HG03439 (cell line): ENCODE results near the gene TRABD.
A peak's percentile ranks its signal among the peaks of the same experiment; 100 is the strongest.
"Not testable (repeated sequence)": the region's sequence is repeated elsewhere in the genome, so short reads cannot be mapped to it uniquely, and the experiment has no call there.

Experiments used
- ATAC-seq: cut with Tn5 transposase; IDR thresholded peaks from one replicate; pipeline ENCODE4 v1.9.1; 2021; ENCODE audit warnings: mild to moderate bottlenecking, moderate library complexity; ENCODE audit not compliant: unreplicated experiment

Gene TRABD, protein sequence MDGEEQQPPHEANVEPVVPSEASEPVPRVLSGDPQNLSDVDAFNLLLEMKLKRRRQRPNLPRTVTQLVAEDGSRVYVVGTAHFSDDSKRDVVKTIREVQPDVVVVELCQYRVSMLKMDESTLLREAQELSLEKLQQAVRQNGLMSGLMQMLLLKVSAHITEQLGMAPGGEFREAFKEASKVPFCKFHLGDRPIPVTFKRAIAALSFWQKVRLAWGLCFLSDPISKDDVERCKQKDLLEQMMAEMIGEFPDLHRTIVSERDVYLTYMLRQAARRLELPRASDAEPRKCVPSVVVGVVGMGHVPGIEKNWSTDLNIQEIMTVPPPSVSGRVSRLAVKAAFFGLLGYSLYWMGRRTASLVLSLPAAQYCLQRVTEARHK

GRCh38 chr22:50185375-50186087 is at the start of gene TRABD:
Gene TRABD, plus strand, starts transcription at chr22:50185913. Its CDS starts 7,148 bp downstream, at chr22:50193061.
- ATAC-seq: peak; percentile 28

GRCh38 chr22:50136581-50137015 is 49.1 kb upstream of the TRABD start:
- no peak for ATAC-seq

GRCh38 chr22:50137277-50137676 is 48.4 kb upstream of the TRABD start:
- not testable (repeated sequence) for ATAC-seq

DNA sequence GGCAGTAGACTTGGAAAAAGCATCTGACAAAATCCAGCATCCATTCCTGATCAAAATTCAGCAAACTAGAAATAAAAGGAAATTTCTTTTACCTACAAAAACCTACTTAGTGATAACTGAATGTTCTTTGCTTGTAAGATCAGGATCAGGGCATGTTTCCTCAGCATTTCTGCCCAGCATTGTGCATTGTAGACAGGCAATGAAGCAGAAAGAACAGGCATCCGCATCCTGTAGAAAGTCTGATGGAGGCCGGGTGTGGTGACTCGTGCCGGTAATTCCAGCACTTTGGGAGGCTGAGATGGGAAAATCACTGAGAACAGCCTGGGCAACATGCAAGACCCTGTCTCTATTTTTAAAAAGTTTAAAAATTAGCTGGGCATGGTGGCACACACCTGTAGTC is 47.7 kb upstream of the TRABD start:
- ATAC-seq: no peak

DNA sequence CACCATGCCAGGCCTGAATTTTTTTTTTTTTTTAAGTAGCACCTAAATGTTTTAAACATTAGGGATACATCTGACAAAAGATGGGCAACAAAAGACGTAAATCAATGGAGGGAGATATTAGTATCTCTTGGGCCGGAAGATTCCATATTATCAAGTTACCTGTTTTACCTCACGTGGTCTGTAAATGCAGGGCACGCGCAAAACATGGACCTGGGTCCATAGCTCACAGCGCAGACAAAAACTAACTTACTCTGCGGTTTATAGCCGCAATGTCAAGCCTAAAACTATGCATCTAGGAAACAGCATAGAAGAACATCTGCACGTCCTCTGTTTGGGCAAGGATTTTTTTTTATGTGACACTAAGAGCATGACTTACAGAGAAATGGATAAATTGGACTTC is 46.7 kb upstream of the TRABD start:
- ATAC-seq: no peak

- no peak for ATAC-seq
Measured at GRCh38 chr22:50139843-50140415, 45.8 kb upstream of the TRABD start.

- ATAC-seq: no peak
Measured at GRCh38 chr22:50140615-50141014, 45.1 kb upstream of the TRABD start.

- ATAC-seq: no peak
Measured at GRCh38 chr22:50141462-50141861, 44.3 kb upstream of the TRABD start.

DNA sequence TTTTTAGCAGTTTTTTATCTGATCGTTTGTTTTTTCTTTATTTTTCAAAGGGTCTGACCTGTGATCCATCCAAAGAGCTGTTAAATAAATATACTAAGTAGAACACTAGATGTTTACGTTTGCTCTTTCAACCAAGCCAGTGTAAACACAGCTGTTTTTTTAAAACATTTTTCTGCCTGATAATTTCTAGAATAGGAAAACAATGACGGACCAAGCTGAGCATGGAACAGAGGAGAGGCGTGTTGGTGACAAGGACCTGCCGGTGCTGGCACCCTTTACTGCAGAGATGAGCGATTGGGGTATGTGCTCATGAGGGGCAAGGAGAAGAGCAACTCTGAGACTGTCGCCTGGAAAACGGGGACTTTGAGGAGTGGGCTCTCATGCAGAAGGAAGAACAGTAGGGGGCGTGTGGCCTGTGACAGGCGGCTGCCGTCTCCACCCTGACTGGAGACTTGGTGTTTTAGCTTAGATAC is 43.8 kb upstream of the TRABD start:
- no peak for ATAC-seq

- ATAC-seq: no peak
Measured at GRCh38 chr22:50143096-50143495, 42.6 kb upstream of the TRABD start.

- ATAC-seq: no peak
Measured at GRCh38 chr22:50144005-50144614, 41.6 kb upstream of the TRABD start.

DNA sequence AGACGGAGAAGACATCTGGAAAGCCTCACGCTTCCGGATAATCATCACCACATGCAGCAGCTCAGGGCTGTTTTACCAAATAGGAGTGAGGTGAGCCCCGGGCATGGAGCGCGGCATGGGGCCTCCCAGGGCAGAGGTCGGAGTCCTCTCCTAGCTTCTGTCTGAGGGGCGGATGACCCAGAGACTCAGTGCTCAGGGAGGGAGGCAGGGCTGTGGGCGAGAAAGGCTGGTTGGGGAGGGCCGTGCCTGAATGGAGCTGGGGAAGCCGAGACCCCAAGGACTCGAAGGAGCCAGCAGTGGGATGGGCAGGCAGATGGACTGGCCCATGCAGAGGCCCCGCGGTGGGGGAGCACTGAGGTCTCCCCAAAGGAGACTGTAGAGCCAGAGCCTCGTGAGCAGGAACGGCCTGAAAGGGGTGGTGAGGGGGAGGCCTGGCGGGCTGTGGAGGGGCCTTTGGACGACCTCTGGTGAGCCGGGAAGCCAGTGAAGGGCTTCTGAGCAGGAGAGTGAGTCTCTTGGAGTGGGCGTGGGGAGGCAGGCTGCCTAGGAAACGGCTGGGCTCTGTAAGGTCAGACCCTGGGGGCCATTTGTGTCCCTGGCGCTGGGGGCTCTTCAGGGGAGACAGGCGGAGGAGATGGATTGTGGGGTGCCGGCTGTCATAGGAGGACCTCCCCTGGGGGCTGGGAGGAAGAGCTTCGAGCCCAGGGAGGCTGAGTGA is 39.8 kb upstream of the TRABD start:
- ATAC-seq: no peak

- ATAC-seq: no peak
Measured at GRCh38 chr22:50146439-50147238, 39.1 kb upstream of the TRABD start.

- not testable (repeated sequence) for ATAC-seq
Measured at GRCh38 chr22:50147258-50148165, 38.2 kb upstream of the TRABD start.

- no peak for ATAC-seq
Measured at GRCh38 chr22:50148166-50148500, 37.6 kb upstream of the TRABD start.

- no peak for ATAC-seq
Measured at GRCh38 chr22:50148991-50149721, 36.6 kb upstream of the TRABD start.

DNA sequence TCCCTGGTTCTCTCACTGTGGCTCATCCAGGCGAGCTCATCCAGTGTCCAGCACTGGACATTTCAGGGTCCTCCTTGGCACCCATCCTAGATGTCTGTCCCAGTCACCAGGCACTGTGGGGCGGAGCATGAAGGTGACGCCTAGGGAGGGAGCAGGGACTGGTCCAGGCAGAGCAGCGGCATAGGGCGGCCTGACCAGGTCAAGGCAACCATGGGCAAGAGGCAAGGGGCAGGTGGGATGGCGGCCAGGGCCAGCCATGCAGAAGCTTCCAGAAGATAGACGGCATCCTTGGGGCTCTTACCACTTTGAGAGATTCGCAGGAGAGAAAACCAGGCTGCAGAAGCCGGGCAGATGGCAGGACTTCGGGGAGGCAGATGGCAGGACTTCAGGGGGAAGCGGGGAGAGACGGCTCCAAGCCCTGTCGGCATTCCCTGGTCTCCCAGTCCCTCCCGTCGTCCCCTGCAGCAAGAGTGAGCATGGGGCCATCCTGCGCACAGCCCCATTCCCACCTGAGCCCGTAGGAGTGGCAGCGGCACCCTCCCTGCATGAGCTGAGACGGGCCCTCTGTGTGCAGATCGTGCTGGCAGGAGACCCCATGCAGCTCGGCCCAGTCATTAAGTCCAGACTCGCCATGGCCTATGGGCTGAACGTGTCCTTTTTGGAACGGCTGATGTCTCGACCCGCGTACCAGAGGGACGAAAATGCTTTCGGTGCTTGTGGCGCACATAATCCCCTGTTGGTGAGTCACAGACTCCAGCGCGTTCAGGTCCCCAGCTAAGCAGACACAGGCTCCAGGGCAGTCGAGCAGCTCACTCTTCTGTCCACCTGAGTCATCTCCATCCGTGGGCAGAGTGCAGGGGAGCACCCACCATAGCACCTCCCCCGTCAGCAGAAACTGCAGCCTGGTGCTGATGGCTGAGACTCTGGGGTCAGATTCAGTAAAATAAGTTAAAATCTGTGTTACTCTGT is 35.3 kb upstream of the TRABD start:
- ATAC-seq: no peak
